ENCODE measurements around the gene GSE1. TPM values are rescaled to one million over a fixed set of nuclear protein-coding genes. Genes with fewer than 3 reads are reported as not detected.
A peak's percentile ranks its signal among the peaks of the same experiment; 100 is the strongest.

The GSE1 gene
- total and polyA plus RNA-seq, 2 of the 13 experiments (the other 11 are each of a cell fraction or from before 2014, with no cell fraction given) = 16.1 to 31.2 TPM

DNA sequence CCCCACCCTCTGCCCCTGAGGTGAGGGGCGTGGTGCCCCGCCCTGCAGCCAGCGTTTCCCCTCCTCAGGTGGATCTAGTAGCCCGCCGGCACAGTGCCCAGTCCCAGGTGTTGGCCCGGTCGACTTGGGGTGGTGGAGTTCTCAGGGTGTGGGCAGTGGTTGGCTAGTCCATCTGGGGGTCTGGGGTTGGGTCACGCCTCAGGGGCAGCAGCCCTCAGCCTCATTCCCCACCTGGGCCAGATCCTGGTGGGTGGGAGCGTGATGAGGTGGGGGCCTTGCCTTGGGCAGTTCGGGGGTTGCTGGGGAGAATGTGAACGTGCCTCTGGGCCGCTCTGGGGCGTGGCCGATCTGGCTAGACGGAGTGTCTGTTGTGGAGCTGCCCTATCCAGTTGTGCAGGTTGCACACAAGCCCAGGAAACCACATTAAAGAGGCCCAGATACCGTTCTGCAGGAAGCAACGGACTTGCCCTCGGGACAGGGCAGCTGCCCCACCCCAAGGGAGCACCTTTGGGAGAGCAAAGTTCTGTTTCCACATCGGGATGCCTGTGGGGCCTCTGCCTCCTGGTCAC, 32.0 kb downstream of the GSE1 start:
- 73% methylated on average over 11 of the region's 19 CpGs for WGBS (ENCODE audit: low lambda C conversion rate)
- ChIA-PET CTCF (ENCODE audit: low intra/inter-chr PET ratio, low total read pairs) (no interaction called here), POLR2A (no interaction called here)
- FAIRE-seq (peak; percentile 53), ATAC-seq (peak; percentile 3; the same call in 2 of the 3 replicates), DNase-seq (ENCODE audit: low spot score) (peak; percentile 40)
- H4K20me1 ChIP-seq (ENCODE audit: insufficient read depth, low read length) = peaks cover 90% of the 10 kb centered on the region
- H3K36me3 ChIP-seq (replicated peaks in 1 of 2; ENCODE audit: control insufficient read depth in 1 of 2, insufficient read depth in 2 of 2, low read length in 2 of 2) = peaks cover 31 to 60% of the 10 kb centered on the region in 2 experiments; a peak in 4 of 5 replicates
- H3K27me3 ChIP-seq (ENCODE audit: control insufficient read depth in 1 of 2, insufficient read depth in 2 of 2, low read length in 2 of 2) = no peaks in the 10 kb centered on the region
- BruUV-seq (replicated peaks) = no TSS peak
- no peaks in the 10 kb centered on the region for H3K9me3 ChIP-seq (ENCODE audit: low read length)
- H3K79me2 ChIP-seq (ENCODE audit: insufficient read depth, low read length) = peaks cover 43% of the 10 kb centered on the region
- in situ Hi-C loops (cut with HindIII; ENCODE audit: extremely low pct_ligation_motif_present, low pct_unique_long_range_greater_than_20kb) (no loop called here), intact Hi-C loops (cut with micrococcal nuclease; ENCODE audit: unreplicated experiment) (no loop called here)
- H3K4me3 ChIP-seq (replicated peaks in 1 of 3; ENCODE audit: insufficient read depth in 1 of 3, low read depth in 2 of 3, low read length in 3 of 3) = no peak overlapping the region; a peak in 1 of 6 replicates
- no peak overlapping the region for H2AFZ ChIP-seq (ENCODE audit: low read length)
- H3K27ac ChIP-seq (ENCODE audit: extremely low read length, insufficient read depth, low read length) = no peak overlapping the region
- H3K9ac ChIP-seq (ENCODE audit: insufficient read depth, low read depth, low read length) = no peak overlapping the region
- peak overlapping the region; percentile 12 for H3K4me2 ChIP-seq (ENCODE audit: low read depth, low read length)
- peaks cover 31% of the 10 kb centered on the region for H3K4me1 ChIP-seq (ENCODE audit: insufficient read depth, low read length)
- peak; percentile 46; the same call in 1 of the 2 replicates for TF ChIP-seq SP5 (CRISPR knock-in tag; IDR thresholded peaks at IDR 0.05; ENCODE audit: borderline replicate concordance, low read depth)
- peak; percentile 21; the same call in 1 of the 2 replicates for TF ChIP-seq SAP130 (CRISPR knock-in tag; IDR thresholded peaks at IDR 0.05; ENCODE audit: low read depth)
- TF ChIP-seq MEIS1 (CRISPR knock-in tag; IDR thresholded peaks at IDR 0.05; ENCODE audit: borderline replicate concordance) = 0 out of 2 replicates have a peak, but pooled peaks have one; percentile 23
- no peak for TF ChIP-seq ZNF251 (CRISPR knock-in tag; IDR thresholded peaks at IDR 0.05)
- TF ChIP-seq, protein P1, sequence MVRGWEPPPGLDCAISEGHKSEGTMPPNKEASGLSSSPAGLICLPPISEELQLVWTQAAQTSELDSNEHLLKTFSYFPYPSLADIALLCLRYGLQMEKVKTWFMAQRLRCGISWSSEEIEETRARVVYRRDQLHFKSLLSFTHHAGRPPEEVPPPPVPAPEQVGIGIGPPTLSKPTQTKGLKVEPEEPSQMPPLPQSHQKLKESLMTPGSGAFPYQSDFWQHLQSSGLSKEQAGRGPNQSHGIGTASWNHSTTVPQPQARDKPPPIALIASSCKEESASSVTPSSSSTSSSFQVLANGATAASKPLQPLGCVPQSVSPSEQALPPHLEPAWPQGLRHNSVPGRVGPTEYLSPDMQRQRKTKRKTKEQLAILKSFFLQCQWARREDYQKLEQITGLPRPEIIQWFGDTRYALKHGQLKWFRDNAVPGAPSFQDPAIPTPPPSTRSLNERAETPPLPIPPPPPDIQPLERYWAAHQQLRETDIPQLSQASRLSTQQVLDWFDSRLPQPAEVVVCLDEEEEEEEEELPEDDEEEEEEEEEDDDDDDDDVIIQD (CRISPR knock-in tag; IDR thresholded peaks at IDR 0.05; ENCODE audit: low read depth) = no peak
- TF ChIP-seq, protein P2, sequence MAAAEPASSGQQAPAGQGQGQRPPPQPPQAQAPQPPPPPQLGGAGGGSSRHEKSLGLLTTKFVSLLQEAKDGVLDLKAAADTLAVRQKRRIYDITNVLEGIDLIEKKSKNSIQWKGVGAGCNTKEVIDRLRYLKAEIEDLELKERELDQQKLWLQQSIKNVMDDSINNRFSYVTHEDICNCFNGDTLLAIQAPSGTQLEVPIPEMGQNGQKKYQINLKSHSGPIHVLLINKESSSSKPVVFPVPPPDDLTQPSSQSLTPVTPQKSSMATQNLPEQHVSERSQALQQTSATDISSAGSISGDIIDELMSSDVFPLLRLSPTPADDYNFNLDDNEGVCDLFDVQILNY (CRISPR knock-in tag; conservative IDR thresholded peaks at IDR 0.05) = no peak
- TF ChIP-seq EP300 (IDR thresholded peaks at IDR 0.05; ENCODE audit: low read depth in 2 of 2, low read length in 2 of 2) = peak in 1 of 2 experiments; percentile 27; a peak in 1 of 4 replicates
- no peak for TF ChIP-seq EP300 (CRISPR knock-in tag; IDR thresholded peaks at IDR 0.05; ENCODE audit: borderline replicate concordance)
- 0 out of 2 replicates have a peak, but pooled peaks have one; percentile 14 for TF ChIP-seq MTA1 (CRISPR knock-in tag; IDR thresholded peaks at IDR 0.05; ENCODE audit: borderline replicate concordance)
- no peak for TF ChIP-seq ZNF124 (CRISPR knock-in tag; IDR thresholded peaks at IDR 0.05)
- TF ChIP-seq, protein P3, sequence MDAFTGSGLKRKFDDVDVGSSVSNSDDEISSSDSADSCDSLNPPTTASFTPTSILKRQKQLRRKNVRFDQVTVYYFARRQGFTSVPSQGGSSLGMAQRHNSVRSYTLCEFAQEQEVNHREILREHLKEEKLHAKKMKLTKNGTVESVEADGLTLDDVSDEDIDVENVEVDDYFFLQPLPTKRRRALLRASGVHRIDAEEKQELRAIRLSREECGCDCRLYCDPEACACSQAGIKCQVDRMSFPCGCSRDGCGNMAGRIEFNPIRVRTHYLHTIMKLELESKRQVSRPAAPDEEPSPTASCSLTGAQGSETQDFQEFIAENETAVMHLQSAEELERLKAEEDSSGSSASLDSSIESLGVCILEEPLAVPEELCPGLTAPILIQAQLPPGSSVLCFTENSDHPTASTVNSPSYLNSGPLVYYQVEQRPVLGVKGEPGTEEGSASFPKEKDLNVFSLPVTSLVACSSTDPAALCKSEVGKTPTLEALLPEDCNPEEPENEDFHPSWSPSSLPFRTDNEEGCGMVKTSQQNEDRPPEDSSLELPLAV (CRISPR knock-in tag; conservative IDR thresholded peaks at IDR 0.05; ENCODE audit: low read depth) = no peak
- peak; percentile 79; the same call in 1 of the 2 replicates for TF ChIP-seq ZNF263 (CRISPR knock-in tag; IDR thresholded peaks at IDR 0.05)
- TF ChIP-seq, protein P4, sequence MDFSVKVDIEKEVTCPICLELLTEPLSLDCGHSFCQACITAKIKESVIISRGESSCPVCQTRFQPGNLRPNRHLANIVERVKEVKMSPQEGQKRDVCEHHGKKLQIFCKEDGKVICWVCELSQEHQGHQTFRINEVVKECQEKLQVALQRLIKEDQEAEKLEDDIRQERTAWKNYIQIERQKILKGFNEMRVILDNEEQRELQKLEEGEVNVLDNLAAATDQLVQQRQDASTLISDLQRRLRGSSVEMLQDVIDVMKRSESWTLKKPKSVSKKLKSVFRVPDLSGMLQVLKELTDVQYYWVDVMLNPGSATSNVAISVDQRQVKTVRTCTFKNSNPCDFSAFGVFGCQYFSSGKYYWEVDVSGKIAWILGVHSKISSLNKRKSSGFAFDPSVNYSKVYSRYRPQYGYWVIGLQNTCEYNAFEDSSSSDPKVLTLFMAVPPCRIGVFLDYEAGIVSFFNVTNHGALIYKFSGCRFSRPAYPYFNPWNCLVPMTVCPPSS (IDR thresholded peaks at IDR 0.05) = no peak
- TF ChIP-seq, protein P5, sequence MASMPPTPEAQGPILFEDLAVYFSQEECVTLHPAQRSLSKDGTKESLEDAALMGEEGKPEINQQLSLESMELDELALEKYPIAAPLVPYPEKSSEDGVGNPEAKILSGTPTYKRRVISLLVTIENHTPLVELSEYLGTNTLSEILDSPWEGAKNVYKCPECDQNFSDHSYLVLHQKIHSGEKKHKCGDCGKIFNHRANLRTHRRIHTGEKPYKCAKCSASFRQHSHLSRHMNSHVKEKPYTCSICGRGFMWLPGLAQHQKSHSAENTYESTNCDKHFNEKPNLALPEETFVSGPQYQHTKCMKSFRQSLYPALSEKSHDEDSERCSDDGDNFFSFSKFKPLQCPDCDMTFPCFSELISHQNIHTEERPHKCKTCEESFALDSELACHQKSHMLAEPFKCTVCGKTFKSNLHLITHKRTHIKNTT (CRISPR knock-in tag; IDR thresholded peaks at IDR 0.05) = no peak
- TF ChIP-seq NFYB (CRISPR knock-in tag; IDR thresholded peaks at IDR 0.05) = no peak
- TF ChIP-seq ZBTB38 (CRISPR knock-in tag; IDR thresholded peaks at IDR 0.05) = 0 out of 2 replicates have a peak, but pooled peaks have one; percentile 16
- no peak for TF ChIP-seq YY1 (IDR thresholded peaks at IDR 0.05; ENCODE audit: insufficient read depth, insufficient replicate concordance, low read depth, low read length)
- no peak for TF ChIP-seq ZKSCAN5 (CRISPR knock-in tag; IDR thresholded peaks at IDR 0.05)
